Lung (tissue), 12 donors: ENCODE measurements around the gene BARX2. TPM values are rescaled to one million over a fixed set of nuclear protein-coding genes. Genes with fewer than 3 reads are reported as not detected.

Experiments used
- ATAC-seq: fragments of 200-7000 bp; cut with Tn5 transposase; one replicate; pipeline ENCODE4 v1.9.1; 2020; ENCODE audit warnings: moderate number of reproducible peaks; ENCODE audit not compliant: insufficient read depth, low FRiP score
- DNase-seq, 3 donors: peaks; one replicate each; pipeline ENCODE4 v3.0.0-alpha.2; 2013 to 2017
- H3K27ac ChIP-seq, 2 donors: one replicate each; pipeline ENCODE4 v1.5.1; 2013; ENCODE audit warnings: mild to moderate bottlenecking in 2 of 2, moderate library complexity in 2 of 2, control low read depth in 1 of 2, inconsistent platforms in 1 of 2, low read depth in 1 of 2, low read length in 1 of 2
- H3K27me3 ChIP-seq, 3 donors: one replicate each; pipeline ENCODE4 v1.5.1; 2013; ENCODE audit warnings: low read length in 2 of 3; ENCODE audit not compliant: control insufficient read depth in 3 of 3, insufficient read depth in 3 of 3
- H3K36me3 ChIP-seq, 4 donors: one replicate each; pipeline ENCODE4 v1.5.1; 2013; ENCODE audit warnings: low read length in 4 of 4, mild to moderate bottlenecking in 1 of 4, moderate library complexity in 1 of 4; ENCODE audit not compliant: control insufficient read depth in 4 of 4, insufficient read depth in 4 of 4
- H3K4me1 ChIP-seq, 5 donors: one replicate each; pipeline ENCODE4 v1.5.1; 2013; ENCODE audit warnings: low read length in 5 of 5, mild to moderate bottlenecking in 2 of 5, moderate library complexity in 1 of 5; ENCODE audit not compliant: control insufficient read depth in 5 of 5, insufficient read depth in 5 of 5
- H3K4me3 ChIP-seq: one replicate; pipeline ENCODE4 v1.5.1; 2013; ENCODE audit warnings: mild to moderate bottlenecking, control low read depth, moderate library complexity
- H3K9ac ChIP-seq, 2 donors: one replicate each; pipeline ENCODE4 v1.5.1; 2013; ENCODE audit warnings: low read length in 2 of 2, control low read depth in 1 of 2; ENCODE audit not compliant: insufficient read depth in 1 of 2
- H3K9me3 ChIP-seq, 4 donors: one replicate each; pipeline ENCODE4 v1.5.1; 2013; ENCODE audit warnings: low read length in 3 of 4, mild to moderate bottlenecking in 1 of 4, moderate library complexity in 1 of 4; ENCODE audit not compliant: control insufficient read depth in 4 of 4, insufficient read depth in 3 of 4
- CTCF ChIP-seq: IDR thresholded peaks from 2 replicates; pipeline ENCODE4 v1.5.1; 2012; ENCODE audit warnings: mild to moderate bottlenecking; ENCODE audit errors: control extremely low read depth, extremely low read depth
- WGBS, 2 donors: extraction: QIAGEN DNeasy Blood & Tissue Kit; methylation state at CpG; one replicate each; pipeline ENCODE4 v1.1.7; 2013; 5-methylcytosine and 5-hydroxymethylcytosine counted together
- polyA plus RNA-seq, 2 donors: library from polyadenylated mRNA; stranded (reverse); fragments of 200-250 nt; gene quantifications; one replicate each; pipeline ENCODE4 v1.2.1, GENCODE V29; 2013
- total RNA-seq, 2 donors: library from RNA; depleted of rRNA in 1 of 2; stranded (reverse); fragments of >200 nt in 1 of 2; gene quantifications; one replicate each; pipeline ENCODE4 v1.2.1, GENCODE V29; 2014 to 2021
- donor health status: control.
- donor health status: control.
- donor health status: Bipolar disorder and iron deficiency.
- donor health status: healthy.
- donor health status: DM: yes; HTN: yes; CAD: no.

BARX2 gene
- total and polyA plus RNA-seq, 4 donors, result 0.39 to 1.1 (median 0.75) TPM

- Histone ChIP-seq H3K27me3 (peaks cover 0 to 70% (median 58%) of the 10 kb centered on the region in 3 donors), H3K4me1 (peaks cover 0 to 4% (median 0%) of the 10 kb centered on the region in 5 donors), H3K4me3 (no peak overlapping the region), H3K36me3 (no peaks in the 10 kb centered on the region), H3K9ac (no peak overlapping the region), H3K27ac (no peak overlapping the region), H3K9me3 (no peaks in the 10 kb centered on the region)
- TF ChIP-seq CTCF, result no peak
- no peak for DNase-seq
- ATAC-seq, result no peak
- WGBS, 2 donors, result 86 to 87% methylated on average over 13 of the region's 13 CpGs
Observed at GRCh38 chr11:129366737-129367597, 8.7 kb upstream of the BARX2 start.

- no peaks in the 10 kb centered on the region for H3K36me3 ChIP-seq
- WGBS, 2 donors, result 28 to 32% methylated on average over 4 of the region's 4 CpGs
- H3K9ac ChIP-seq, result no peak overlapping the region
- peaks cover 0 to 11% (median 0%) of the 10 kb centered on the region in 5 donors for H3K4me1 ChIP-seq
- peak in 1 of 3 donors; percentile 13 for DNase-seq
- H3K27me3 ChIP-seq, result peaks cover 2 to 84% (median 75%) of the 10 kb centered on the region in 3 donors
- ATAC-seq, result no peak
- peaks cover 0 to 2% (median 0%) of the 10 kb centered on the region in 4 donors for H3K9me3 ChIP-seq
- TF ChIP-seq CTCF, result no peak
- no peak overlapping the region for H3K27ac ChIP-seq
- no peak overlapping the region for H3K4me3 ChIP-seq
Observed at GRCh38 chr11:129368889-129369672, 6.6 kb upstream of the BARX2 start.

GRCh38 chr11:129370715-129371114 lies 4.9 kb upstream of the BARX2 start:
- TF ChIP-seq CTCF, result no peak
- H3K9me3 ChIP-seq, result peaks cover 0 to 2% (median 0%) of the 10 kb centered on the region in 4 donors
- no peak overlapping the region for H3K27ac ChIP-seq
- DNase-seq, result no peak
- ATAC-seq, result no peak
- peaks cover 0 to 17% (median 0%) of the 10 kb centered on the region in 5 donors for H3K4me1 ChIP-seq
- H3K36me3 ChIP-seq, result no peaks in the 10 kb centered on the region
- 72 to 85% methylated on average over 3 of the region's 3 CpGs for WGBS, 2 donors
- no peak overlapping the region for H3K4me3 ChIP-seq
- H3K9ac ChIP-seq, result no peak overlapping the region
- H3K27me3 ChIP-seq, result peaks cover 12 to 85% (median 82%) of the 10 kb centered on the region in 3 donors
